Left renal cortex interstitium (tissue), 4 donors: ENCODE results near the gene PSEN1. TPM values are rescaled to one million over a fixed set of nuclear protein-coding genes. Genes with fewer than 3 reads are reported as not detected.

ENCODE experiments used
- DNase-seq, 4 donors: peaks; one replicate each; pipeline ENCODE4 v3.0.0-alpha.2; 2013; ENCODE audit warnings: low read depth in 4 of 4, low spot score in 2 of 4, missing footprints in 1 of 4
- polyA plus RNA-seq, 4 donors: library from polyadenylated mRNA; unstranded; fragments of 120-200 nt; gene quantifications; one replicate each; pipeline ENCODE4 v1.2.1, GENCODE V29; 2013; ENCODE audit not compliant: insufficient read length in 4 of 4

PSEN1 gene
- polyA plus RNA-seq, 4 donors, result 63.2 to 75.7 (median 67.5) TPM

DNA sequence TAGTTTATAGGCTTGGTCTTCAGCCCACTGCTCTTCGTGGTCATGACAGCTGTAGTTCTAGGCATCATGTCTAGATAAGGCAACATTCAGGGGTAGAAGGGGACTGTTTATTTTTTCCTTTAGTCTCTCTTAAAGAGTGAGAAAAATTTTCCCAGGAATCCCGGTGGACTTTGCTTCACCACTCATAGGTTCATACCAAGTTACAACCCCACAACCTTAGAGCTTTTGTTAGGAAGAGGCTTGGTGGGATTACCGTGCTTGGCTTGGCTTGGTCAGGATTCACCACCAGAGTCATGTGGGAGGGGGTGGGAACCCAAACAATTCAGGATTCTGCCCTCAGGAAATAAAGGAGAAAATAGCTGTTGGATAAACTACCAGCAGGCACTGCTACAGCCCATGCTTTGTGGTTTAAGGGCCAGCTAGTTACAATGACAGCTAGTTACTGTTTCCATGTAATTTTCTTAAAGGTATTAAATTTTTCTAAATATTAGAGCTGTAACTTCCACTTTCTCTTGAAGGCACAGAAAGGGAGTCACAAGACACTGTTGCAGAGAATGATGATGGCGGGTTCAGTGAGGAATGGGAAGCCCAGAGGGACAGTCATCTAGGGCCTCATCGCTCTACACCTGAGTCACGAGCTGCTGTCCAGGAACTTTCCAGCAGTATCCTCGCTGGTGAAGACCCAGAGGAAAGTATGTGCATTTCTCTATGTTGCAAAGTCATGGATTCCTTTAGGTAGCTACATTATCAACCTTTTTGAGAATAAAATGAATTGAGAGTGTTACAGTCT is 75.1 kb downstream of the PSEN1 start:
- DNase-seq, result no peak

GRCh38 chr14:73216030-73216429 is 79.7 kb downstream of the PSEN1 start:
- no peak for DNase-seq

DNA sequence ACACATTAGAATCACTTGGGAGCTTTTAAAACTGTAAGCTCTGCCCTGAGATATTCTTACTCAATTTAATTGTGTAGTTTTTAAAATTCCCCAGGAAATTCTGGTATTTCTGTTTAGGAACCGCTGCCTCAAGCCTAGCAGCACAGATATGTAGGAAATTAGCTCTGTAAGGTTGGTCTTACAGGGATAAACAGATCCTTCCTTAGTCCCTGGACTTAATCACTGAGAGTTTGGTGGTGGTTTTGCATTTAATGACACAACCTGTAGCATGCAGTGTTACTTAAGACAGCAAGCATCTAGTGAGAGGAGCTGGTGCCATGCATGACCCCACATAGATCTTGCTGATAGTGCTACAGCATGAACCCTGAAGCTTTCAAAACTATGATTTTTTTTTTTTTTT is 81.1 kb downstream of the PSEN1 start:
- no peak for DNase-seq

GRCh38 chr14:73220061-73220460 is 83.8 kb downstream of the PSEN1 start:
- no peak for DNase-seq

GRCh38 chr14:73220634-73221033 is 84.3 kb downstream of the PSEN1 start:
- DNase-seq, result no peak

- DNase-seq, result no peak
Measured at GRCh38 chr14:73221945-73222344, 85.6 kb downstream of the PSEN1 start.

DNA sequence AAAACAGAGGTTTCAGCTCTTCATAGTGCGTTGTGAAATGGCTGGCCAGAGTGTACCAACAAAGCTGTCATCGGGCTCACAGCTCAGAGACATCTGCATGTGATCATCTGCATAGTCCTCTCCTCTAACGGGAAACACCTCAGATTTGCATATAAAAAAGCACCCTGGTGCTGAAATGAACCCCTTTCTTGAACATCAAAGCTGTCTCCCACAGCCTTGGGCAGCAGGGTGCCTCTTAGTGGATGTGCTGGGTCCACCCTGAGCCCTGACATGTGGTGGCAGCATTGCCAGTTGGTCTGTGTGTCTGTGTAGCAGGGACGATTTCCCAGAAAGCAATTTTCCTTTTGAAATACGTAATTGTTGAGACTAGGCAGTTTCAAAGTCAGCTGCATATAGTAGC is 86.7 kb downstream of the PSEN1 start:
- no peak for DNase-seq

DNA sequence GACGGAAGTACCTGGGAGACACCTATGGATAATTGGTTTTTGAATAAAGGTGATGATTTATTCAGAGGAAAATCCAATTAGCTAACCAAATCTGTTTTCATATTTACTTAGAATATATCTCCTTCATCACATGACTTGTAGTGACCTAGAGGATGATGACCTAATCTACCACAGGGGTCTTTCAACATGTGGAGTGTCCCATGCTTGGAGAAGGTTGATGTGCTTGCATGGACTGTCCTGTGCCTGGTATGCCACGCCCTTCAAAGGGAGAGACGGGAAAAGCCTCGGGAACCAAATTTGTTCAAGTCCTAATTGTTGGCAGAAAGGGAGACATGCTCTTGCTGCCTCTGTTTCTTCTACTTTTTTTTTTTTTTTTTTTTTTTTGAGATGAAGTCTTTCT is 89.2 kb downstream of the PSEN1 start:
- no peak for DNase-seq

DNA sequence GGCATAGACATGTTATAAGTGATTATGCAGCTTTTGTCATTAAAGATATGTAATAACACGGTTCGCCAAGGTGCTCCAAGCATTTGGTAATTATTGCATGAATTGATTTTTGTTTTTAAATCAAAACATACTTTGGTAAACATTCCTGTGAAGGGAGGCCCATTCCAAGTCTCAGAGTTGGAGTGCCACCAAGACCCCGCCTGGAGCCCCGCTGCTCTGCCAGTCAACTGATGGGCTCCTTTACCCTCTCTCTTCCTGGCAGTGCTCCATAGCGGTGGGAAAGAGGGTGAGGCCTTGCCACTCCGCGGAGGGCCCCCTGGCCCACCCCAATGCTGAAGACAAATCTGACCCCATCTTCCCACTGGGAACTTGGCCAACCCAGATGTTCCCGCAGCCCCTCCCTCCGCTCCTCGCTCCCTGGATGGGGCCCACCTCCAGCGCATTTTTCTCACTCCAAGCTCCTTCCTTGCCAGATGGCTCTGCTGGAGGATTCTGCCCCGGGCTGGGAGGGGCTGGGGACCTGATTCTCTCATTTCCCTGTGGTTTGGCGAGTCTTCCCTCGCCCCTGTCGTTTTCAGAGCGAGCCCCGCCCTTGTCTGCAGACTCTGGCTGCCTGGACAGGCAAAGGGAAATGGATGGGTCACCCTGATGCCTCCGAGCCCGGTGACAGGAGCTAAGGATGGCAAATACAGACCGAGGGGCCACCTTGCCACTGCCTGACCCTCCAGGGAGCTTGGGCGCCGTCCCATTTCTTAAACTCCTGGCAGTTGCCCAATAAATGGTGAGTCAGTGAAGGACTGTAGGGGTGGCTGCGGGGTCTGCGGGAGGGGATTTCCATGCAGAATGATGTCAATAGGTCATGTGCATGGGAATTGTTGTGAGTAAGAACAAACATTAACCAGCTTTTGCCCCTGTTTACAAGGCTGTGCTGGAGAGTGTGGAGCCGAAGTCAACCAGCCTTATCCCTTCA is 91.8 kb downstream of the PSEN1 start:
- no peak for DNase-seq

DNA sequence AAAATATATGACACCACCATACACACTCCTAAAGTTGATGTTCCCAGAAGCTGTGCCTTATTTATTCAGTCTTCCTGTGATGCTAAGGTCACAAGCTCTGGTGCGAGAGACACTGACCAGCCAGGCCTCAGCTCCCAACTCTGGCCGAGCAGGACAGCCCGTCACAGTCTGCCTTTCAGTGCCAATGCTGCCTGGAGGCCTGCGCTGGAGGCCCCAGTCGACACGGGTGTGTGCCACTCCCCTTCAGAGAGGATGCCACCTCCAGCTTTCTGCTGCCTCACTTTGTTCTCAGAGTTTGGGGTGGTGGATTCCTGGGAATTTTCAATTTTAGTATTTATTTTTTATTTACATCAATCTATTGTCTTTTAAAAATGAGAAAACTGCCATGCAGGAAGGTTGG is 93.7 kb downstream of the PSEN1 start:
- DNase-seq, result no peak

DNA sequence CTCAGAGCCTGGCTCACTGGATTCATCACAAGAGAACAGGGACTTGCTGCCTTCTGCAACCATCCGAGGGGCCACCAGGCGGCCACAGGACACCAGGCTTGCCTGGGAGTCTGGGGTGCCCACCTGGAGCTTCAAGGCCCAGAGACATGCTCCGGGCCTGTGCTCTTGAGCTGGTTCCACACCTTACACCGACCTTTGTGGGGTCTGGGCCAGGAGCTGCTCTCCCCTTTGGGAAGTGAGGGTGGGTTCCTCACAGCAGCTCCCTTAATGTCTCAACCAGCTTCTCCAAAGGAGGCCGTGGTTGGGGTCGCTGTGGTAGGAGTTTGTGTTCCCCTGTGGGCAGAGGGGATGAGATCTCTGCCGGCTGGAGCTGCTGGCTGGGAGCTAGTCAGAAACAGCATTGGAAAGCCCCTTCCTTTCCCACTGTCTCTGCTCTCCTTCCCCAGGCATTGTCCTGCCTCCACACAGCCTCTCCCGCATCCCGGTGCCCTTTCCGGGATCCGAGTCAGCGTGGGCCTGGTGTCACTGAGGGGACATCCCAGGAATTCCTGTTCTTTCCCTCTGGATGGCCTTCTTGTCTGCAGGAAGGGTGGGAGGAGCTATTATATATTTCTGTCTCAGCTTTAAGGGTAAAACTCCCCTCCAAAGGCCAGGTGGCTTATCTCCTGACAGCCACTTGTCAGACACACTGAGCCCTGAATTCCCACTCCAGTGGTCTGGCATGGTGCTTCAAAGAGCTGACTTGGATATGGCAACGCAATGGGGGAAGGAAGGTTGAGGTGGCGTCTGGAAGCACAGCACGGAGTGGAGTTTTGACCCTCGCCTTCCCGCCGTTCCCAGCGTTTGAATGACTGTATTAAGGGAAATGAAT is 95.9 kb downstream of the PSEN1 start:
- DNase-seq, result no peak

- DNase-seq, result no peak
Measured at GRCh38 chr14:73232984-73233383, 96.7 kb downstream of the PSEN1 start.

DNA sequence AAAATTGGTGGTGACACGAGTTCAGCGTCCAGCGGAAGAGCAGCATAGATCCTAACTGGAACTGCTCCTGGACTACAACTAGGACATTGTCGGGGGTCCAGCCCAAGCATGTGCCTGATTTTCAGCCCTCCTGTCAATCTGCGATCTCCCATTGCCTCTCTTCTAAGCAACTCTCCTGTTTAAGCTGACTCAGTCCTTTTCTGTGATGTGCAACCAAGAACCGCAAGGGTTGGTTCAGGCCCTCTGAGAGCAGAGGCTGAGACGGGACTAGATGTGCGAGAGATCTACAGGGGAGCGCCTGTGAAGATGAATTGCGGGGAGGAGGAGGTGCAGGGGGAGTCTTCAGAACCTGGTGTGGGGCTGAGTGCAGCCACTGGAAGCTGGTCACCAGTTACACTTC is 97.3 kb downstream of the PSEN1 start:
- DNase-seq, result no peak

DNA sequence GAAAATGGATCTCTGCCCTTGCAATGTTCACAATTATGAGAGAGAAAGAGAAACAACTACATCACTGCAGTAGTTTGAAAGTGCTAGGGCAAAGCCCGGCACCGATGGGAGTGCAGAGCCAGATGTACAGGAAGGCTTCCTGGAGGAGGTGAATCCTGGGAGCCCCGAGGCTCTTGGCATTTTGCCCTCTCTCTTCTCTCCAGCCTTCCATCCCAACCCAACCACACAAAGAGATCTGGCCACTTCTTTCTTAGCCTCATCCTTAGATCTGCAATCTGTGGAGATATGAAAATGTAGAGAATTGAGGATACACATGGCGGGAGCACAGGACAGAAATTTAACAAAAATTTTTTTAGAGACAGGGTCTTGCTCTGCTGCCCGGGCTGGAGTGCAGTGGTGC is 97.7 kb downstream of the PSEN1 start:
- no peak for DNase-seq

DNA sequence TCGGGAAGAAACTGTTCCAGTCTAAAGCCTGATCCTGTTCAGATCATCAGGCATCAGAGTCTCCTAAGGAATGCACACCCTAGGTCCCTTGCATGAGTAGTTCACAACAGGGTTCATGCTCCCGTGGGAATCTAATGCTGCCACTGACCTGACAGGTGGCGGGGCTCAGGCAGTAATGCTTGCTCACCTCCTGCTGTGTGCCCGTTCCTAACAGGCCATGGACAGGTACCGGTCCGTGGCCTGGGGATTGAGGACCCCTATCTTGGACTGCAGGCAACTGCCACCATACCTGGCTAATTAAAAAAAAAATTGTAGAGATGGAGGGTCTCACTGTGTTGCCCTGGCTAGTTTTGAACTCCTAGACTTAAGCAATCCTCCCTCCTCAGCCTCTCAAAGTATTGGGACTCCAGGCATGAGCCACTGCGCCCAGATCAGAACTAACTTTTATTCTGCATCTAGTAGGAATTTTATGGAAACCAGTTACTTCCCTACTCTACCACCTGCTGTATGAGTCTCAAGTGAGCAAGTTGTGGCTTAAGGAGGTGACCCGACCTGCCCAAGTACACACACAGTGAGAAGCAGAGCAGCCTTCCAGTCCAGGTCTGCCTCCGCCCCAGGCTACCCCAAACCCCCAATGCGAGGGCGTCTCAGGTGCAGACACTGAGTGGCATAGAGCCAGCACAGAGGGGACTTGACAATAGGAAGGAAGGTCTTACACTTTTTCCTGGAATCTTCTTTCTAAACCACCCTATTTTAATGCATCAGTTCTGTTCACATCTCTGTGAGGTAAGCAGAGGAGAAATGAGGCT is 98.5 kb downstream of the PSEN1 start:
- no peak for DNase-seq

GRCh38 chr14:73235531-73236155 is 99.3 kb downstream of the PSEN1 start:
- no peak for DNase-seq

DNA sequence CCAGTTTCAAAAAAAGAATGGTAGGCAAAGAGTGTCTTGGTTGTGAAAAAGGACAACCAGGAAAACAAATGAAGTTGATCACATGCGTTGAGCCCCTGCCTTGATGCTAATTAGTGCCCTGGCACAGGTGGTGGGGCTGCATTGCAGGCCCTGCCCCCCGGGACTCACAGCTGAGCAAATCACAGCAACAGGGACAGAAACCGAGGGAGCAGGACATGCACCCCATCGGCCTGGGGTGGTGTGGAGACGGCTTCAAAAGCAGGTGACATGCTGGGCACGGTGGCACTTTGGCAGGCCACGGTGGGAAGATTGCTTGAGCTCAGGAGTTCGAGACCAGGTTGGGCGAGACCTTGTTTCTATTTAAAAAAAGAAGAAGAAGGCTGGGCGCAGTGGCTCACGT is 99.8 kb downstream of the PSEN1 start:
- DNase-seq, result no peak

- no peak for DNase-seq
Measured at GRCh38 chr14:73236752-73237218, 100.5 kb downstream of the PSEN1 start.

DNA sequence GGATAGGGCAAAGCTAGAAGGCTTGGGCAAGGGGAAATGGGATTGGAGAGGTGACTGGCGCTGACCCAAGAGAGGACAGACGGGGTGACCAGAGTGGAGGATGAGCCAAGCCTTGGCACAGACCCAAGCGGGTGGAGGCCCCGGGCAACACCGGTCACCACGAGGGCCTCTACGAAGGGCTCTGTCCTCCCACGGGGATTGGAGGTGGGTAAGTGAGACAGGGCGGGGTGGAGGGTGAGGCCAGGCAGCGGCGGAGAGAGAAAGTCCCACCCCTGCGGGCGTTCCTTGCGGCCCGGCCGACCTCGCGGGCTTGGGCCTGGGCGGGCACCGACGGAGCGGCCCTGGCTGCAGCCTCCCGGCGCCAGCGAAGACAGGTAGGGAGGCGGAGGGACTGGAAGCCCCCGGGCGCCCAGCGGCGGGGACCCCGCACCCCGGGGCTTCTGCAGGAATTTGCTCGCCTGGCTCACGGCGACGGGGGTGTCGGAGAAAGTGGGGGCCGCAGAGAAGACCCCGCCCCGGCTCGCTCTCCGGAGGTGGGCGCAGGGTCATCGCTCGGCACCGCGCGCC is 101.0 kb downstream of the PSEN1 start, which contains the start of gene PAPLN:
Gene PAPLN, plus strand, starts transcription at position 288 of the 567 bp plus-strand sequence. CDS start 2,273 bp downstream, outside the sequence.
- no peak for DNase-seq
